ENCODE measurements around the gene TACO1.
A peak's percentile ranks its signal among the peaks of the same experiment; 100 is the strongest.

TACO1 gene

DNA sequence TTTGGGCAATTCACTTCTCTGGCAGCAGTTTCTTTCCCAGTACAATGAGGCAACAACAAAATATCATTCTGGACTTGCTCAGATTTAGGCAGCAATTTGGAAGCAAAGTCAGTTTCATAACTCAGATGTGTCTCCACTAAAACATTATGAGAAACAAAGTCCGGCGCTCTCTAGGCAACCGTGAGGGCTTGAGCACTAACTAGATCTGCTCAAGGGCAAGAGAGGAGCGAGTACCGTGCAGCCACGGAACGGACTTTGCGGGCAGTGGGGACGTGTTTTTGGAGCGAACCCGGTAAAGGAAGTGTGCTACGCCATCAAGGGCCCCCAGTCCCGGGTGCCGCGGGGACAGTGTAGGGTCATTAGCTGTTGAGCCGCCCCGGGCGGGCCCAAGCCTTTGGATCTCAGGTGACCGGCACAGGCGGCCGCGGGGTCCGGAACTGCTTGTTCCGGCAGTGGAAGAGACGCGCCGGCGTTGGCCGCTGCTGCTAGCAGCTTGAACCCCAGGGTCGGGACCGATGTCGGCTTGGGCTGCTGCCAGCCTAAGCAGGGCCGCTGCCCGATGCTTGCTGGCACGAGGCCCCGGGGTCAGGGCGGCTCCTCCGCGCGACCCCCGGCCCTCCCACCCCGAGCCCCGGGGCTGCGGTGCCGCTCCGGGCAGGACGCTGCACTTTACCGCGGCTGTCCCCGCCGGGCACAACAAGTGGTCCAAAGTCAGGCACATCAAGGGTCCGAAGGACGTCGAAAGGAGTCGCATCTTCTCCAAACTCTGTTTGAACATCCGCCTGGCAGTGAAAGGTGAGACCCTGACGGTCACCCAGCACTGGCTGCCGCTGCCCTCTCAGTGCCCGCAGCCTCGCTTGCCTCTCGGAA is at the start of gene TACO1:
TACO1 (plus strand) TSS at position 327 of the 870 bp plus-strand sequence; CDS start at position 516, 189 bp downstream.
- DNase-seq (ENCODE audit: low read depth in 2 of 2), result peak; percentile 63 to 69

DNA sequence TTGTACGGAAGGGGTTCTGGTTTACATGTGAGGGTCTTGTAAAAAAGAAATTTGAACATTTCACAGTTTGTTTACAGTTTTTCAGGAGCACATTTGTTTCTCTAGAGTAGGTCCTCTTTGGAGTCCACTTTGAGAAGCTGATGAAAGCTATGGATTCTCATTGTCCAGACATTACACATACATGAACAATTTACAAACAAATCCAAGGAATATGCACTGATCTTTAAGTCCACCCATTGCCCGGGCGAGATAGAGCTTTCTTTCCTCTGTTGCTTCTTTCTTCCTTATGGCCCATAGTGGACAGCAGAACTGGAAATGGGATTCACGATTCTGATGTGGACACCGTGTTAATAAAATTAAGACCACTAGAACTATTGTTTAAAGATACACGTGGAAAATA is 48.5 kb upstream of the TACO1 start:
- DNase-seq (ENCODE audit: low read depth in 2 of 2), result no peak

DNA sequence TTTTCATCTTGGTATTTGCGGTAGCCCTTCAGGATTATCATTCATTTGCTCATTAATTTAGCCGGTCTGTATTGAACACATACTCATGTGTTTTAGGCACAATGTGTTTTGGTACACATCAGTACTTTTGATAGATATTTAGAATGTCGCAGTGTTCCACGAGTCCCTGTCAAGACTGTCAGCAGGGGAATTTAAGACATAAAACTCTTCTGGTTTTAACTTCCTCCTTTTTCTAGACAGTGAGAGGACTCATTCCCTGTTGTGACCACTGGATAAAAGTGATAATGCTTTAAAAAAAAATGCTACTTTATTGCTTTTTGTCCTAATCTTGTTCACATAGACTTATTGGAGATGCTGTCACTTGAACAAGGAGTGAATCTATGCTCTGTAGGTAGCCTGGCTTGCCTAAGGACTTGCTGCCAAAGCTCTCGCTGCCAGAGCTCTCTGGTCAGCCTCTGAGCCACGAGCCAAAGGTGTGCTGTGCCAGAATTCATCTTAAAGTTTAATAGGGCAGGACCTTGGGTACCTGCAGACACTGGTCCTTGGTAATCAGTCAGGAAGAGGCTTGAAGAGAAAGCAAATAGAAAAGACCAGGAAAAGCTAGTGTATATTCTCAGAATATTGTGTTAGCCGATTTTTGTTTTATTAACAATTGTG is 45.1 kb upstream of the TACO1 start:
- DNase-seq (ENCODE audit: low read depth in 2 of 2), result no peak

DNA sequence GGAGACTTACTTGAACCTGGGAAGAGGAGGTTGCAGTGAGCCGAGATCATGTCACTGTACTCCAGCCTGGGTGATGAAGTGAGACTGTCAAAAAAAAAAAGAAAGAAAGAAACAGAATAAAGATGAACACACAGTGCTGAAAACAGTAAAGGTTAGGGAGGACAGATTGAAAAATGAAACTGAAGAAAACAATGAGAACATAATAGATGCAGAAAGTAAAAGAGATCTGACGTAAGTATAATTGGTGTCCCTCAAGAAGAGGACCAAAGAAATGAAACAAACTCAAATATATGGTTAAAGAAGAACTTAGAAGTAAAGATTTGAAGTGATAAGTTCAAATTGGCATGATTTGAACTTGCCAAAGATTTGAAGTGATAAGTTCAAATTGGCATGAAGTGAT is 43.3 kb upstream of the TACO1 start:
- no peak for DNase-seq (ENCODE audit: low read depth in 2 of 2)

DNA sequence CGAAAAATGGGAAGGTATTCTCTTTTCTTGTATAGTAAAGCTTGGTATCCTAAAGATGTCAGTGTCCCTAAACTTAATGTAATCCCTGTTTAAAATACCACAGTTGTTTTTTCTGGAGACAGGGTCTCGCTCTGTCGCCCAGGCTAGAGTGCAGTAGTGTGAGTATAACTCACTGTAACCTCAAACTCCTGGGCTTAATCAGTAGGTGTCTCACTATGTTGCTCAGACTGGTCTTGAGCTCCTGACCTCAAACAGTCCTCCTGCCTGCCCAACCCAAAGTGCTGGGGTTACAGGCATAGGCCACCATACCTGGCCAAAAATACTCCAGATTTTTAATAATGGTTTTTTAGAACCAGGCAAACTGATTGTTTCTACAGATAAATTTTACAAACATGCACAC is 42.3 kb upstream of the TACO1 start:
- no peak for DNase-seq (ENCODE audit: low read depth in 2 of 2)

DNA sequence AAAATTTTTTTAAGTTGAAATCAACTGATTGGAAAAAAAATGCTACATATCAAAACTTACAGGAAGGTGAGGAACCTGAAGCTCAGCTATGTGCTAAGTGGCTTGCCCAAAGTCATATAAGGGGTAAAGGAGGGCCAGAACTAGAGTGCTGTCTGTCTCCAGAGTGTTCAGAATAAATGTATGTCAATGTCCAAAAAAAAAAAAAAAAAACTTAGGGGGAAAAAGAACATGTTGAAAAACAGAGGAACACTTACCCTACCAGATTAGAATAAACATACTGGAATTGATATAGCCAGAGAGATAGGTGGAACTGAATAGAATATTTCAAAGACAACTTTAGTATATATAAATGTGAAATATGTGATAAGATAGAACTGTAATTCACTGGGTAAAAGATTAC is 38.9 kb upstream of the TACO1 start:
- no peak for DNase-seq (ENCODE audit: low read depth in 2 of 2)

DNA sequence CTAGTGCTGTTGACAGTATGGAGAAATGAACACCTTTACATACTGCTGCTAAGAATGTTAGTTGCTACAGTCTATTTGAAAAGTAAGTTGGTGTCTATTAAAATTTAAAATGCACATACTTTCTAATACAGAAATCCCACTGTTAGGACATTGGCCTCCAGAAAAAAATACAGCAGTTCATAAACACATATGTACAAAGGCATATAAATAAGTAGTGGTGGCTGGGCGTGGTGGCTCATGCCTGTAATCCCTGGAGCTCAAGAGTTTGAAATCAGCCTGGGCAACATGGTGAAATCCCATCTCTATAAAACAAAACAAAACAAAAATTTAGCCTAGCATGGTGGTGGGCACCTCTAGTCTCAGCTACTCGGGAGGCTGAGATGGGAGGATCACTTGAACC is 37.4 kb upstream of the TACO1 start:
- no peak for DNase-seq (ENCODE audit: low read depth in 2 of 2)

DNA sequence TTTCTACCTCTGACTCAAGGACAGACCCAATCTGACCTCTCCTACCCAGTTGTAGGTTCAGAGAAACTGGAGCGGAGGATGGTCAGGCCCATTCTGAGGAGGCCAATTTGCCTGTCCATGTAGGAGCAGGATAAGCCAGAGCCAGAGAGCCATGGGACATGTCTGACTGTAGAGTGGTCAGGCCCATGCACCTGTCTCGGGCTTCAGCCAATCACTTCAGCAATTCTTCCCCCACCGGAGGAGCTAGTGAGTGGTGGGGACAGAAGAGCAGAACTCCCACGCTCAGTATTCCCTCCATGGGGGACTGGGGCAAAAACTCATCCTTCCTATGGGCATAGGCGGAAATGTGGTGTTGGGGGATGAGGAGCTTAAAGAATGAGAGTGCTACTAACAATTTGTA is 36.1 kb upstream of the TACO1 start:
- no peak for DNase-seq (ENCODE audit: low read depth in 2 of 2)

DNA sequence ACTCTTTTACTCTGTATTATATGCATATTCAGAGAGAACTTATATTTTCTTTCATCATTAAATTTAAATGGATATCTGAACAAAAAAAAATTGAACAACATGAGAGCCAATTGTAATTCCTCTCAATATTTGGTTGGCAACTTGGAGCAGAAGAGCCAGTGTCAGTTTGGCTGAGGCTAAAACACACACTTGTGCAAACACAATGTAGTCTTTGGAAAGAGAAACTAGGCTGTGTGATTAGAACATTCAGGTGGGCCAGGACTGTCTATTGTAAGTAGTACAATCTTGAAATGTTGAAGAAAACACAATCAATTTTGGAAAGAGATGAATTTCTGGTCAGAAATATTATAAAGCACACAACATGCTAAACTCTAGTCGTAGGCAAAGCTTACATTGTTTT is 33.5 kb upstream of the TACO1 start:
- no peak for DNase-seq (ENCODE audit: low read depth in 2 of 2)

DNA sequence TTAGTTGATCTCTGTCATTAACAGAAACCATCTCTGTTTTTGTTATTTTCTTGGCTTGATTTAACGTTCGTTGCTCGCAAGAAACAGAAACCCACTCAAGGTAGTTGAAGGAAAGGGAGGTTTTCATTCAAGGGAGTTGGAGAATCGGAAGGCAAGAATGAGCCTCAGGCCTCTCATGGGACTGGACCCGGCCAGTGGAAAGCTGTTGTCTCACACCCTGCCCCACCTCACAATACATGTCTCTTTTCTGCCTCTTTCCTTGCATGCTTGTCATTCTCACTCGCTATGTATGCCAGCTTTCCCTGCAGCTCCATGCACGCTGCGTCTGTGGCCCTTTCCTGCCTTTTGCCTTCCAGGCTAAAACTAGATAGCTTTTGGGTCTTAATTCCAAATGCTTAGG is 32.1 kb upstream of the TACO1 start:
- no peak for DNase-seq (ENCODE audit: low read depth in 2 of 2)

DNA sequence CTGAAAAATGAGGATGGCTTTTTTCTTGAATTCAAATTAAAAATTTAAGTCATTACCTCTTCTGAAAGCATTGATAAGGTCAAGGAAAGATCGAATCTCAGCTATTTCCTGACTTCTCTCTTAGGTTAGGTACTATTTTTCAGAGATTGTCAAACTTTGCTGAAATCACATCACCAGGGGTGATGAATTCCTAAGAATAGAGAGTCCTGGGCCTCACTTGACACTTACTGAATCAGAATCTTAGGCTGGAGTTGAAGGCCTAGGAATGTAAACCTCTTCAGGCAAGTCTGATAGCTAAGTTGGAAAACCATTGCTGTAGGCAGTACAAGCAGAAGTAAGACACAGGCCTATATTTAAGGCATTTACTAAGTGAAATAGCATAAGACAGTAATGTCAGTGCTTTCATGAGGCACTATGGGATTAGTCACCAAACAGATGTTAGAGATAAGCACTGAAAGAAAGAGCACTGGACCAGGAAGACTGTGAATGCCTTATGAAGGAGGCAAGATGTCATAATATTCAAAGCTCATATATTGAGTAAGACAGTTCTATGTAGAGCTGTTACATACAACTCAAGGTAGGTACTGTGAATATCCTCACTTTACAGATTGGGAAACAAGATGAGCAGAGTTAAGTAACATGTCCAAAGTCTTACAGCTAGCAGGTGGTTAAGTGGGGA is 28.9 kb upstream of the TACO1 start:
- DNase-seq (ENCODE audit: low read depth in 2 of 2), result no peak

DNA sequence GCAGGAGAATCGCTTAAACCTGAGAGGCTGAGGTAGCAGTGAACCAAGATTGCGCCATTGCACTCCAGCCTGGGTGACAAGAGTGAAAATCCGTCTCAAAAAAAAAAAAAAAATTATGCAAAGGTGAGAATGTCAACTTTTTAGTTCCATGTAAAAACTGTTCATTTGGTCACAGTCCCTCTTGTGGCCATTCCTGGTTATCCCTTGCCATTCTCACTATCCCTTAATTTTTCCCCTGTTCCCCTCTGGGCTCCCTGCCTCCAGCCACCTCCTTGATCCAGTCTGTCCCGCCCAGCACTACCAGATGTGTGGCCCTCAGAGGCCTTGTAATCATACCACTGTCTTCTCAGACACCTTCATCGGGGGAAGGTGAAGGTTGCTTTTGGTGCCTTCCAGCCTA is 27.1 kb upstream of the TACO1 start:
- DNase-seq (ENCODE audit: low read depth in 2 of 2), result no peak

DNA sequence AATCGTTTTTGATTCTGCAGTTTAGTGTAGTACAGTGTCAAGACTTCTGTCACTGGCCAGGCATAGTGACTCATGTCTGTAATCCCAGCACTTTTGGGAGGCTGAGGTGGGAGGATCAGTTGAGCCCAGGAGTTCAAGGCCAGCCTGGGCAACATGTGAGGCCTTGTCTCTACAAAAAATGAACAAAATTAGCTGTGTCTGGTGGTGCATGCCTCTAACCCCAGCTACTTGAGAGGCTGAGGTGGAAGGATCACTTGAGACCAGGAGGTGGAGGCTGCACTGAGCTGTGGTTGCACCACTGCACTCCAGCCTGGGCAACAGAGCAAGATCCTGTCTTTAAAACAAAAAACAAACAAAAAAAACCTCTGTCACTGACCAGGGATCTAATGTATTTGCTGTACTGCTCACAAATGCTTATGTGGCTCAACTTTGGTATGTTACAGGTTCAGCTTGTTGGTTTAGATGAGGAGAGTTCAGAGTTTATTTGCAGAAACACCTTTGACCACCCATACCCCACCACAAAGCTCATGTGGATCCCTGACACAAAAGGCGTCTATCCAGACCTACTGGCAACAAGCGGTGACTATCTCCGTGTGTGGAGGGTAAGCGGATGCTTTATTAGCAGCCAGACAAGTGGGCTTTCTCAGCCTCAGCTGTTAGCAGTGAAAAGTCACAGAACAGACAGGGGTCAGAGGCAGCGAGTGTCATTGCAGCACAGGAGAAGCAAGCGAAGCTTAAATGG is 22.5 kb upstream of the TACO1 start:
- DNase-seq (ENCODE audit: low read depth in 2 of 2), result no peak

DNA sequence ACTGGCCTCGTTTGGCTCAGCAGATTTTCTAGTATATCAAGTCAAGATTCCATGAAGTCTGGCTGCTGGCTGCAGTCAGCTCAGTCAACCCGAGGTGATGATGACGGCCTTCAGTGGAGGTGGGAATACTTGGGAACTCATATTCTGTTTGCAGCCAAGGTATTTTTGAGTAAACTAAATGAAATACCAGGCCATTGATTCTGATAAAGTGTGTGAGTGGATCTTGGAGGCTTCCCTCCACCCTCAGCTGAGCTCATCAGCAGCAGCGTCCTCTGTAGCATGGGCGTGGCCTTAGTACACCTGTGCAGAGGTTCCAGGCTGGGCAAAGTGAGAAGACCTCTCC is 22.0 kb upstream of the TACO1 start:
- DNase-seq (ENCODE audit: low read depth in 2 of 2), result no peak

DNA sequence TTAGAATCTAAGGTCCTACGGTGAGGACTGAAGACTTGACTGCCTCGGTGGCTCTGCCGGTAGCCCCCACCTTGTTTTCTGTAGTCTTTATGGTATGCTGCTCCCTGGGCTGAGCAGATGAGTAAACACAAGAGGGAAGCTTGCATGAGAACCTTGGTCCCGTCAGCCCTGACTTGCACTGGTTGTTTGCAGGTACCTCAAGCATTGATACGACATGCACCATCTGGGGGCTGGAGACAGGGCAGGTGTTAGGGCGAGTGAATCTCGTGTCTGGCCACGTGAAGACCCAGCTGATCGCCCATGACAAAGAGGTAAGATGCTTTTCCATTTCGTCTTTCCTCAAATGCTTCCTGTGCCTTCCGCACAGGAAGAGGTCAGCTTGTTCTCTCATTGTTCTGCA is 21.1 kb upstream of the TACO1 start:
- DNase-seq (ENCODE audit: low read depth in 2 of 2), result no peak

DNA sequence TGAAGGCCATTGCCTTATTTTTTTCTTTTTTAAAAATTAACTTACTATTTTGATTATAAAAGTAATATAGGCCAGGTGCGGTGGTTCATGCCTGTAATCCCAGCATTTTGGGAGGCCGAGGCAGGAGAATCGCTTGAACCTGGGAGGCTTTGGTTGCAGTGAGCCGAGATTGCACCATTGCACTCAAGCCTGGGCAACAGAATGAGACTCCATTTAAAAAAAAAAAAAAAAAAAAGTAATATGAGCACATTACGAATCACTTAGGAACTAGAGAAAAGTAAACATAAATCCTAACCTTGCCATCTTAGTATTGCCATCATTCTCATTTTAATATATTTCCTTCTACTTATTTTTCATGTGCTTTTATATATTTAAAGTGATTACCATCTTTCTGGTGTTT is 12.9 kb upstream of the TACO1 start:
- no peak for DNase-seq (ENCODE audit: low read depth in 2 of 2)

DNA sequence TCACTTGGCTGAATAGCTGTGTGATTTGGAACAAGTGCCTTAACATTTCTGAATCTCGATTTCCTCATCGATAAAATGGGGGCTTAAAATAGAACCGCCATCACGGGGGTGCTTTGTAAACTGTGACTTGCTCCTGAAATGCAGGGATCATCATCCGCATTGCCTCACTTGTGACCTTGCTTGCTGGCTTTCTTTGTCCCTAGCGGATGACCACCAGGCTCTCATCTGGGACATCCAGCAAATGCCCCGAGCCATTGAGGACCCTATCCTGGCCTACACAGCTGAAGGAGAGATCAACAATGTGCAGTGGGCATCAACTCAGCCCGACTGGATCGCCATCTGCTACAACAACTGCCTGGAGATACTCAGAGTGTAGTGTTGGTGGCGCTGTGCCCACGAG is 11.9 kb upstream of the TACO1 start:
- no peak for DNase-seq (ENCODE audit: low read depth in 2 of 2)

DNA sequence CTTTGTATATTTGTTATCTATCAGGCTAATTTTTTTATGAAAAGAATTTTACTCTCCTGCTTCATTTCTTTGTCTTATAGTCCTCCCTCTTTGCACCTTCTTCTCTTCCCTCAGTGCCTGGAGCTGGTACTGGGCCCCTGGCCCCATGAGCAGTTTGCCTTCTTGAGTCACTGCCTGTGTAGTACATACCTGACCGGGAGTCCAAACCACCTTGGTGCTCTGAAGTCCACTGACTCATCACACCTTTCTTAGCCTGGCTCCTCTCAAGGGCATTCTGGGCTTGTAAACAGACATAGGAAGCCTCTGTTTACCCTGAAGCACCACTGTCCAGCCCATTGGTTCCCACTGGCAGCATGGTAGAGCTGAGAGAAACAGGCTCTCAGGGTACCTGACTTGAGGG is 11.0 kb upstream of the TACO1 start:
- no peak for DNase-seq (ENCODE audit: low read depth in 2 of 2)

DNA sequence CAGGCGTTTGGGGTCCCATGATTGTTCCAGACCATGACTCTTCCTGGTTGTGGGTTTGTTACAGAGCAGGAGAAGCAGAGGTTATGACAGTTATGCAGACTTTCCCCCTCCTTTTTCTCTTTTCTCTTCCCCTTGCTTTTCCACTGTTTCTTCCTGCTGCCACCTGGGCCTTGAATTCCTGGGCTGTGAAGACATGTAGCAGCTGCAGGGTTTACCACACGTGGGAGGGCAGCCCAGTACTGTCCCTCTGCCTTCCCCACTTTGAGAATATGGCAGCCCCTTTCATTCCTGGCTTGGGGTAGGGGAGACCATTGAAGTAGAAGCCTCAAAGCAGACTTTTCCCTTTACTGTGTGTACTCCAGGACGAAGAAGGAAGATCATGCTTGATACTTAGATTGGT is 7.9 kb upstream of the TACO1 start:
- no peak for DNase-seq (ENCODE audit: low read depth in 2 of 2)

DNA sequence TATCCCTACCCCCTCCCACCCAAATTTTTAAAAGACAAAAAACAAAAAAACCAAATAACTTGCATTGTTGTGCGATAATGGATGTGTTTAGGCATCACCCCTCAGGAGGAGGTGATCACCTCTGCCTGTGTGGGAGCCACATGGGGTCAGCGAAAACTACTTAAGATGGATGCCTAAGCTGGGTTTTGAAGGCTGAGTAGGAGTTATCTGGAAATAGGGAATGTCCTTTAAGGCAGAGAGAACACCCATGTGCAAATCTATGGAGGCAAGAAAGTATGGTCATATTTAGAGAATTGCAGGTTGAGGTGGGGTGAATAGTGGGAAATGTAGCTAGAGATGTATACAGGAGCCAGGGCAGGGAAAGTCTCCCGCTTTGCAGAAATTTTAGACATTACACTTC is 5.6 kb upstream of the TACO1 start:
- no peak for DNase-seq (ENCODE audit: low read depth in 2 of 2)

DNA sequence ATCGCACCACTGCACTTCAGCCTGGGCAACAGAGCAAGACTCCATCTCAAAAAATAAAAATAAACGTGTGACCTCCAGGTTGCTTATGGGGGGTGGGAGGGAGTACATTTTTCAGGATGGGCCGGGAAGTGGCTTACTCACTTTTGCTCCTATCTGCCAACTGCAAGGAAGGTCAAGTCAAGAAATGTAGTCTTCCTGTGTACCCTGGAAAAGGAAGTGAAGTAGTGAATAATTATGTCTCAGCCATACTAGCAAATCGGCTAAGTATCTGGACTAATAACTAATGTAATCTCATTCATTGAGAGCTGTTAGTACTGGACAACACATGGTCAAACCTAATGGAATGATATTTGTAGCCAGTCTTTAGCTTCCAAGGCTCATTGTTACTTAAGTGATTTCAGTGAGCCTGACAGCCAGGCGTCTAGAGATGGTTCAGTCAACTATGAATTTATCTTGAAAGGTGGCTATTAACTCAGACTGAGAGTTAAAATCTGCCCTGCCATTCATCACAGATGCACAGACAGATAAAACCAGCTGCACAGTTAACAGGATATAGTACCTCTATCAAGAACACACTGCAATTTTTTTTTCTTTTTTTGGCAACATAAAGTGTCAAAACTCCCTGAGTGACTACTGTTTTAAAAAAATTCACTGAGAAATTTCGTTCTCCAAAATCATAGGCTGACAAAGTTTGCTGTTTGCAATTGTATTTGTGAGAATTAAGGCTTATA is 3.7 kb upstream of the TACO1 start:
- DNase-seq (ENCODE audit: low read depth in 2 of 2), result no peak

DNA sequence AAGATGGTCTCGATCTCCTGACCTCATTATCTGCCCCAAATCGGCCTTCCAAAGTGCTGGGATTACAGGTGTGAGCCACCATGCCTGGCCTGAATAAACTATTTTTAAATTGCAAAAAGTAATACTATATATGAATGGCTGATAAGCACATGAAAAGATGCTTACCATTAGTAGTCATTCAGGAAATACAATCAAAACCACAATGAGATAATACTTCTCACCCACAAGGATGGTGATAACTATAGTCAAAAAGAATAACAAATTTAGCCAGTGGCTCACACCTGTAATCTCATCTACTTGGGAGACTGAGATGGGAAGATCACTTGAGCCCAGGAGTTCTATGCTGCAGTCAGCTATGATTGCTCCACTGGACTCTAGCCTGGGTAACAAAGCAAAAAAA is 2.4 kb upstream of the TACO1 start:
- no peak for DNase-seq (ENCODE audit: low read depth in 2 of 2)
